Stimulated activated CD4-positive, alpha-beta T cell treated with anti-CD3 and anti-CD28 coated beads, Interleukin-1b, Interleukin-23, amount 100 ng/mL, for 24 hours (primary cell): ENCODE results near the gene CRBN.

Experiments
- DNase-seq, 4 experiments: peaks; one replicate each; pipeline ENCODE4 v3.0.0-alpha.2; 2020; ENCODE audit warnings: low read depth in 4 of 4, low spot score in 1 of 4

Gene CRBN

DNA sequence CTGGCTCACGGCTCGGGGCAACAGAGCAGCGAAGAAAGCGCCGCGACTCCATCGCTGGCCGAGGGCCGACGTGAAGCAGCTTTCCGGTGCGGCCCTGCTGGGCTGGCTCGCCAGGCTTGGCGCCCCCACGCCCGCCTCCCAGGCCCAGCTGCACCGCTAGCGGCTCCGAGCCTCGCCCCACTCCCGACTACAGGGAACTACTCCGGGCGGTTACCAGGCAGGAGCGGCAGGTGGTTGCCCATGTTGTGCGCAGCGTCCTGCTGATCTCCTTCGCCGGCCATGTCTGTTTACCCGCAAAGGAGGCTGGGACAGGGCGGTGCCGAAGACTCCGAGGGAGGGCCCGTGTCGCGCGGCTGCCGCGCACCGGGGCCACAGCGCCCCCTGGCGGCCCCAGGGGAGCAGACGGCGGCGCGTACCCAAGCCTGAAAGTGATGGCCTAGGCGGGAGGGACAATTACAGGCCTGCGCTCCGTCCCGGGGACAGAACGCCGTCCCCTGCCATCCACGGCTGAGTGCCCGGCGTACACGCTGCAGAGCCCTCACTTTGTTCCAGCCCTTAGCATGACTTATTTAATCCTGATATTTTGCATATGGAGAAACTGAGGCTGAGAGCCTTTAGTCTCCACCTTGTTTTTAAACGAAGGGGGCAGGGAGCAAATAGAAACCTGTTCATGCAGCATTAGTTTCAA is at the start of gene CRBN:
Gene CRBN, minus strand, starts transcription at position 285 of the 688 bp plus-strand sequence. Its CDS starts 4 bp downstream, at position 281.
- peak; percentile 67 to 80 (median 72) for DNase-seq

- DNase-seq: no peak
Measured at GRCh38 chr3:3227640-3228039, 48.1 kb upstream of the CRBN start.

DNA sequence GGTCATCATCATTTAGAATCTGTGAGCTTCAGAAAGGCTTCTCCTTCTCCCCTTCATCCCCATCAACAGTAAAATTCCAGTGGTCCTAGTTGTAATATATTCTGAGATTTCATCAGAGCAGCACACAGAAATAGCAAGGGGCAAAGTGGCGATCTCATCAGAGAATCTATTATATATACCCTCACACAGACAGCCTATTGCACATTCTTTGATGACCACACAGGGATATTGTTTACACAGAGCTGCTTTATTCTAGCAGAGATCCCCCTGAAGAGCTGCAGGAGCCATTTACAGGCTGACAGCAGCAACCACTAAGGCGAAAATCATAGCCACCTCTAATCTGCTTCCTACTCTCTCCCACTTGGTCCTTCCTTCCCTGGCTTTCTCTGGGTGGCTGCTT is 42.0 kb upstream of the CRBN start:
- DNase-seq: no peak

DNA sequence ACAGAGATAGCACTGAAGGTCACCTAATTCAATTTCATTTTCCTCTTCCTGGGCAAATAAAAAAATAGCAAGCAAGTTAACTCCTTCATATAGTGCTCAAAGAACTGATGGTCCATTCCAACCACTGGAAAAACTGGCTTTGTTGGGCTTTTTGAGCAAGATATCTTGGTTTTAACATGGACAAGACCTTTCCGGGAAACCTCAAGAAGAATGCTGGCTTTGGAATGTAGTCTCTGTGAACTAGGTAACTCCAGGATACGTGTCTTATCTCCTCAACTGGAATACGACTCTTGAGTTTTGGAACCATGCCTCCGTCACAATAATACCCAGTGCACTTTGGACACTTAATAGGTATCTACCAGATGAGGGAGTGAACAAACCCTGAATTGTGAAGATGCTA is 36.9 kb upstream of the CRBN start:
- DNase-seq: no peak

GRCh38 chr3:3212781-3213440 is 33.4 kb upstream of the CRBN start:
- no peak for DNase-seq

DNA sequence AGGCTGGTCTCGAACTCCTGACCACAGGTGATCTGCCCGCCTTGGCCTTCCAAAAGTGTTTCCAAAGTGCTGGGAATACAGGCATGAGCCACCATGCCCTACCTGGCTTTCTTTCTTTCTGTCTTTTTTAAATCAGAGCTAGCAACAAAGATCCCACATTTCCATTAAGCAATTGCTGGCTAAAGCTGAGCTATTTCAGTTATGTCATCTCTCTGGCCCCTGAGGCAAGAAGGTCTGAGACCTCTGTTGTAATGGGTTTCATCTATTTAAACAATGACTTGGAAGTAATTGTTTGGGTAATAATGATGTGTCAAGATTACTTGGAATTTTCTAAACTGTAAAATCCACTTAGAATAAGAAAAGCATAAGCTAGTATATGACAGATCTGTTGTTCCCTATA is 30.2 kb upstream of the CRBN start:
- no peak for DNase-seq

- DNase-seq: no peak
Measured at GRCh38 chr3:3209057-3209456, 29.6 kb upstream of the CRBN start.

GRCh38 chr3:3201611-3202010 is 22.1 kb upstream of the CRBN start:
- DNase-seq: no peak

GRCh38 chr3:3200632-3201212 is 21.2 kb upstream of the CRBN start:
- no peak for DNase-seq

- DNase-seq: no peak
Measured at GRCh38 chr3:3199306-3199705, 19.8 kb upstream of the CRBN start.

DNA sequence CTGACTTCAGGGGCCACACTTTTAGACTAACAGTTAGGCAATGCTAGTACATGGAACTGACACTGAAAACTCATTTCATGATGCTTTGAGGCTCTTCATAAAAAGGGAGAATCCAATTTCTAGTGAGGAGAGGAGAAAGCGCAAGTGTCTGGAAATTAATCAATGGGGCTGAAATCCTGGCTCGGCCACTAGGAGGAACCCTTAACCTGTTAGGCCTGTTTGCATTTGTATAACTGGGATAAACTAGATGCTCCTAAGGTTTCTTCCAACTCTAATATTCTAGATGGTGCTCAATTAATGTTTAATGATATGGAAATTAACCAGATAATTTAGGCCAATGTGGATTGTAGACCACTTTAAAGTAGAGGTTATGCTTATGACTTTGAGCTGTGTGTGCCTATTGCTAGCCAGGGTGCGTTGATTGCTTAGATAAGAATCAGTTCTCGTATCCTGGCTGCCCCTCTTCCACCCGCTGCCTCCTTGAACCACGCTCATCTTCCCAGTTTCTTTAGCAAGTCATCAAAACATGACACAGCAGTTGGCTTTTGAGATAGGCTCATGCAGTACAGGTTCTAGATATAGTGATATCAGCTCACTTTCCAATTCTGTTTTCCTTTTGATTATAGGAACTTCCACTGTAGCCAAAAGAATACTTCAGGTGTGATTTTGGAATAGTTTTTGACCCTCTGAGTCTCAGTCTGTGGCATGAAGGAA is 16.8 kb upstream of the CRBN start:
- no peak for DNase-seq

GRCh38 chr3:3194861-3195260 is 15.4 kb upstream of the CRBN start:
- DNase-seq: no peak

DNA sequence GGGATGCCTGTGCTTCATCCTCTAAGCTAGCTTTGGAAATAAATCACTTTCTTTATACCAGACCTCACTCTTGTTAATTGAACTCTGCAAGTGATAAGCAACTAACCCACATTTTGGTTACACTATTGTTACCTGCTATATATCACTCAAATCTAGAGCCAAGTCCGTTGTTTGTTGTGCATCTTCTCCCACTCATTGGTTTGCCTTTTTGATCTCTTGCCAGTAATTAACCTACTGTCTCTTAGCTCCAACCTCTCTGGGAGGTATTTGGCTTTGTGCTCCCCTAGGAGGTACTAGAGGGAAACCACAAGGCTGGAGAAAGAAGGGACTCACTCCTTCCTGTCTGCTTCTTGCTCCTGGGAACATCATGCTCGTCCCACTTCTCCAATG is 12.8 kb upstream of the CRBN start:
- no peak for DNase-seq

GRCh38 chr3:3191675-3192285 is 12.3 kb upstream of the CRBN start:
- DNase-seq: no peak

DNA sequence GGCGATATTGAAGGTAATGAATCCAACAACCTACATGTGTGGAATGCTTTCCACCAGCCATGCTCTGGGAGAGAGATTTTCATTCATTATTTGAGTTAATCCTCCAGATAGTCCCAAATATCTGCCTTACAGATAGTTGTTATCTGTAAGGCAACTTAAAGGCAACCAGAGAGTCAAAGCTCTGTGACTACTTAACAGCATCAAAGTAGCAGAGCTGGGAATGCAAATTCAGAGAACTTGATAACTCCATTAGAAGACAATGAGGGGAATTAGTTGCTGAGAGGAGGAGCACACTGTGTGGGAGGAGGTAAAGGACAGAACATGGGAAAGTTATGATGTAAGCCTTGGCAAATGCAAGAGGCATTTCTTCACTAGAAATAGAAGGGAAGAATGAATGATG is 10.5 kb upstream of the CRBN start:
- DNase-seq: no peak

- no peak for DNase-seq
Measured at GRCh38 chr3:3189102-3189727, 9.7 kb upstream of the CRBN start.

DNA sequence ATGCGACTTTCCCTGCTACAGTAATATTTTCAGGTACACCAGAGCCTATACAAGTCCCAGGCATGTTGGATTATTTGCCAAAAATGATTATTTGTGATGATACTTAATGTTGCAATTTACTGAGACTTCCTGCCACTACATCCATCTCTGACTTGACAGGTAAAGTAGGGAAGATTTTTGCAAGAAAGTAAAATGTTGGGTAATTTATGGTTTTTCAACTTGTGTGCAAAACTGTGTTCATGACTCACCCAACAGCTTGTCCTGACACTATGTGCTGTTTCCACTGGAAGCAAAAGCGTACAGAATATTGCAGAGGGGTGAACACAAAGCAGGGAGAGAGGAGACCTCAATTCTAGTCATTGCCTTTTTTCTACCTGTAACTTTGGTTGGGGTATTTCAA is 5.4 kb upstream of the CRBN start:
- DNase-seq: no peak

GRCh38 chr3:3180456-3180855 is 965 bp upstream of the CRBN start:
- DNase-seq: no peak

DNA sequence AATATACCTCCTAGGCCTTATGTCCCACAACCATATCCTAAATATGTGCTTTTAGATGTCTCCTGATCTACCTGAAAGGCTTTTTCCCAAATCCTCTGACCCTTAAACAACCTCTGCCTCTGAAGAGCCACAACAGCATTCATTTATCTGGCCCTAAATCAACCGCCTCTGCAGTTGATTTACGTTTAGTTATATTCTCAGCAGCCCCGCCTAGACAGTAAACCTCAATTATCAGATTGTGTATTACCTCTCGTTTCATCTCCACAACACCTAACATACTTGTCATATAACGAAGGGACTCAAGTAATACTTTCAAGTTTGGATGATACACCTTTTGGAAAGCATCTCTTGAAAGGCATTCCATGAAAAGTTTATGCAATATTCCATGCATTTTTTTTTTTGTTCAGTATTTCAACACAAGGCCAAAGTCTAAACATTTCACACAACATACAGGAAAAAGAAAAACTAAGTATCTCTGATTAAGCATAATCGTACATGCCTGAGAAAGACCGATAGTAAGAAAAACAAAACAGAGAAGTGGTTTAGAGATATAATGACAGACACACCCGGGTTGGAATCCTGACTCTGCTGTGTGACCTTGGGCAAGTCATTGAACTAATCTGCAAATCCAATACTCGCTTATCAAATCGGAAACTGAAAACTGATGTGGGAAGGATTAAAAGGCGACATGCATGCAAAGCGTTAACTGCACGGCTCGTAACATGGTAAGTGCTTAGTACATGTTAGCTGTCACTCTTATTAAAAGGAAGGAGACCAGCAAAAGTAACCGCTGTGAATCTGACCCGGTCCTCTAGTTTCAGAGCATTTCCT is 778 bp downstream of the CRBN start:
- DNase-seq: no peak

DNA sequence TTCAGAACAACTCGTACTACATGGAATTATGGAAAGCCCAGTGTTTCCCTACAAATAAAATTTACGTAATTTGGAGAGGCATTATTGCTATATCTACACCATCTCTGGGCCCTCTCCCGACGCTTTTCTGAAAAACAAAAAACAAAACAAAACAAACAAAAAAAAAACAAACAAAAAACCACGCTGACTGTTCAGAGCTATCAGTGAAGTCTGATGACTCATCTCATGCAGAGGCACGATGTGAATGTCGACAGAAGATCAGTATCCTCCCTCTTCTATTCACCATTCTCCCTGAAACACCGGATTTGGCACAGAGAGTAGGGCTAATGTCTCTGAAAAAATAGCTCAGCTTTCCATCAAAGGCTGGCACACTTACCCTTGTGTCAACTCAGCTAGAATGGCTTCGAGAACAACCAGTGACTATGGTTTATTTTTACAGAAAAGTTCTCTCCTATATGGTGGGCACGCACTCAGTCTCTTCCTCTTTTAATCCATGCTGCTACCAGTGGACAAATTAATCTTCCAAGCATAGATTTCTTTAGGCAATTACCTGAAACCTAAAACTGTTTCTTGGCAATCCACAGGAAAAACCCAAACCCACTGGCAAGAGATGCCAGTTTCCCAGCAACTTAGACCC is 1.5 kb downstream of the CRBN start:
- no peak for DNase-seq
